ENCODE results near the gene SYT6.

SYT6 gene

GRCh38 chr1:114154963-114155322, 1.3 kb upstream of the SYT6 start:
- peak; percentile 71 for DNase-seq (ENCODE audit: low spot score)

- DNase-seq (ENCODE audit: low spot score): no peak
Observed at GRCh38 chr1:114154146-114154962, 685 bp upstream of the SYT6 start.

GRCh38 chr1:114152508-114153260, 985 bp downstream of the SYT6 start:
- DNase-seq (ENCODE audit: low spot score): peak; percentile 74

GRCh38 chr1:114152089-114152507, 1.6 kb downstream of the SYT6 start:
- DNase-seq (ENCODE audit: low spot score): no peak

- no peak for DNase-seq (ENCODE audit: low spot score)
Observed at GRCh38 chr1:114150016-114150415, 3.7 kb downstream of the SYT6 start.

GRCh38 chr1:114149211-114149610, 4.5 kb downstream of the SYT6 start:
- no peak for DNase-seq (ENCODE audit: low spot score)

- no peak for DNase-seq (ENCODE audit: low spot score)
Observed at GRCh38 chr1:114145504-114146151, 8.0 kb downstream of the SYT6 start.

- no peak for DNase-seq (ENCODE audit: low spot score)
Observed at GRCh38 chr1:114144016-114144415, 9.7 kb downstream of the SYT6 start.

- DNase-seq (ENCODE audit: low spot score): no peak
Observed at GRCh38 chr1:114139540-114139939, 14.1 kb downstream of the SYT6 start.

- DNase-seq (ENCODE audit: low spot score): no peak
Observed at GRCh38 chr1:114137497-114137896, 16.2 kb downstream of the SYT6 start.

GRCh38 chr1:114135786-114136185, 17.9 kb downstream of the SYT6 start:
- DNase-seq (ENCODE audit: low spot score): no peak

- DNase-seq (ENCODE audit: low spot score): no peak
Observed at GRCh38 chr1:114134518-114134917, 19.2 kb downstream of the SYT6 start.

GRCh38 chr1:114133129-114133528, 20.5 kb downstream of the SYT6 start:
- DNase-seq (ENCODE audit: low spot score): no peak

- DNase-seq (ENCODE audit: low spot score): no peak
Observed at GRCh38 chr1:114131526-114132220, 22.0 kb downstream of the SYT6 start.

GRCh38 chr1:114130846-114131525, 22.7 kb downstream of the SYT6 start:
- DNase-seq (ENCODE audit: low spot score): no peak

GRCh38 chr1:114130213-114130612, 23.5 kb downstream of the SYT6 start:
- DNase-seq (ENCODE audit: low spot score): no peak

GRCh38 chr1:114128293-114128692, 25.4 kb downstream of the SYT6 start:
- no peak for DNase-seq (ENCODE audit: low spot score)

GRCh38 chr1:114126261-114127095, 27.2 kb downstream of the SYT6 start:
- DNase-seq (ENCODE audit: low spot score): no peak

- DNase-seq (ENCODE audit: low spot score): no peak
Observed at GRCh38 chr1:114124644-114125043, 29.0 kb downstream of the SYT6 start.

GRCh38 chr1:114122941-114123618, 30.6 kb downstream of the SYT6 start:
- DNase-seq (ENCODE audit: low spot score): no peak
